Measurements from ENCODE around the gene MYO5A.

Gene MYO5A

GRCh38 chr15:52329150-52329549 lies 199.5 kb downstream of the MYO5A start:
- no peak for DNase-seq (ENCODE audit: low read depth)

- no peak for DNase-seq (ENCODE audit: low read depth)
These were observed 200.0 kb downstream of the MYO5A start for GRCh38 chr15:52328680-52329079.

GRCh38 chr15:52326756-52327155 lies 201.9 kb downstream of the MYO5A start:
- DNase-seq (ENCODE audit: low read depth), result no peak

GRCh38 chr15:52324109-52324508 lies 204.6 kb downstream of the MYO5A start:
- DNase-seq (ENCODE audit: low read depth), result no peak

- no peak for DNase-seq (ENCODE audit: low read depth)
These were observed 209.8 kb downstream of the MYO5A start for GRCh38 chr15:52318729-52319500.

GRCh38 chr15:52317688-52318087 lies 211.0 kb downstream of the MYO5A start:
- no peak for DNase-seq (ENCODE audit: low read depth)

GRCh38 chr15:52317022-52317421 lies 211.7 kb downstream of the MYO5A start:
- no peak for DNase-seq (ENCODE audit: low read depth)

- no peak for DNase-seq (ENCODE audit: low read depth)
These were observed 219.5 kb downstream of the MYO5A start for GRCh38 chr15:52309154-52309548.

GRCh38 chr15:52308446-52309153 lies 220.1 kb downstream of the MYO5A start:
- no peak for DNase-seq (ENCODE audit: low read depth)

GRCh38 chr15:52307847-52308246 lies 220.8 kb downstream of the MYO5A start:
- DNase-seq (ENCODE audit: low read depth), result no peak

GRCh38 chr15:52306270-52306669 lies 222.4 kb downstream of the MYO5A start:
- no peak for DNase-seq (ENCODE audit: low read depth)

- DNase-seq (ENCODE audit: low read depth), result no peak
These were observed 225.4 kb downstream of the MYO5A start for GRCh38 chr15:52303093-52303772.

- DNase-seq (ENCODE audit: low read depth), result no peak
These were observed 227.3 kb downstream of the MYO5A start for GRCh38 chr15:52301265-52301847.

- no peak for DNase-seq (ENCODE audit: low read depth)
These were observed 233.2 kb downstream of the MYO5A start, which contains the start of gene MYO5C for GRCh38 chr15:52295421-52296001. MYO5C (minus strand) TSS chr15:52295804; CDS start chr15:52295636, 168 bp downstream.

GRCh38 chr15:52294881-52295420 lies 233.7 kb downstream of the MYO5A start:
- no peak for DNase-seq (ENCODE audit: low read depth)

GRCh38 chr15:52292780-52293392 lies 235.8 kb downstream of the MYO5A start:
- no peak for DNase-seq (ENCODE audit: low read depth)

- DNase-seq (ENCODE audit: low read depth), result no peak
These were observed 237.5 kb downstream of the MYO5A start for GRCh38 chr15:52291204-52291603.

GRCh38 chr15:52290800-52291199 lies 237.9 kb downstream of the MYO5A start:
- no peak for DNase-seq (ENCODE audit: low read depth)

GRCh38 chr15:52290329-52290728 lies 238.4 kb downstream of the MYO5A start:
- no peak for DNase-seq (ENCODE audit: low read depth)

GRCh38 chr15:52289629-52290081 lies 239.0 kb downstream of the MYO5A start:
- no peak for DNase-seq (ENCODE audit: low read depth)

- no peak for DNase-seq (ENCODE audit: low read depth)
These were observed 239.7 kb downstream of the MYO5A start for GRCh38 chr15:52288986-52289385.
